ENCODE results near the gene ZSCAN25.
A peak's percentile ranks its signal among the peaks of the same experiment; 100 is the strongest.
"Not testable (repeated sequence)": the region's sequence is repeated elsewhere in the genome, so short reads cannot be mapped to it uniquely, and the experiment has no call there.

The ZSCAN25 gene

DNA sequence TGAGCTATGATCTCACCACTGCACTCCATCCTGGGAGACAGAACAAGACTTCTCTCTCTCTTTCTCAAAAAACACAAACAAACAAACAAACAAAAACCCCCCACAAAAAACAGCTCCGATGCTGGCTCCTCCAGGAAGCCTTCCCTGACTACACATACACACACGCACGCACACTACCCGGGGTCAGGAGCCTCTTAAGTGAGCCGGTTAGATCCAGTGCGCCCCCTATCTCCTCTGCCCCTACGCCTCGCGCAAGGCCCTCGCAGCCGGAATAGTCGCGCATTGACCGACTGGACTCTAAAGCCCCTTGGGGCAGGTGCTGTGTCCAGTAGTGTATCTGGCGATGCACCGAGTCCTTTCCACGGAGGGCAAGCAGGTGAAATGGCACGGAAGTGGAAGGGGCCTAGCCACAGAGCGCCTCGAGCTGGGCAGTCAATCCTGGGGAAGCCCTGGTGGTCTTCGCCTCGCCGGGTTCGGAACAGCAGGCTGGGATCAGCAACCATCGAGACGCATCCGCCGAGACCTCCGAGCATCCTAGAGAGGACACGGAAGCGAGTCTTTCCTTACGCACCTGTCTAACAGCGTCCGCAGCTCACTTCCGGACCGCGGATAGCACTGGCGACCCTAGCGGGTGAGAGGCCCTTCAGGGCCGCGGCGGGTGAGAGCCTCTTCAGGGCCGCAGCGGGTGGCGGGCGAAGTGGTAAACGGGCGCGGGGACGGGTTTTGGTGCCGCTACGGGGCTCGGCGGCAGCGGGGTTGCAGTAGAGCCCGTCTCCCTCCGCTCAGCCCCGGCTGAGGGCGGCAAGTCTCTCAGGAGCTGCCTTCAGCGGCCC lies at the start of gene ZSCAN25:
Gene ZSCAN25 (plus strand): TSS at position 588 of the 833 bp plus-strand sequence. CDS start 2,661 bp downstream, outside the sequence.
- DNase-seq: peak; percentile 97

DNA sequence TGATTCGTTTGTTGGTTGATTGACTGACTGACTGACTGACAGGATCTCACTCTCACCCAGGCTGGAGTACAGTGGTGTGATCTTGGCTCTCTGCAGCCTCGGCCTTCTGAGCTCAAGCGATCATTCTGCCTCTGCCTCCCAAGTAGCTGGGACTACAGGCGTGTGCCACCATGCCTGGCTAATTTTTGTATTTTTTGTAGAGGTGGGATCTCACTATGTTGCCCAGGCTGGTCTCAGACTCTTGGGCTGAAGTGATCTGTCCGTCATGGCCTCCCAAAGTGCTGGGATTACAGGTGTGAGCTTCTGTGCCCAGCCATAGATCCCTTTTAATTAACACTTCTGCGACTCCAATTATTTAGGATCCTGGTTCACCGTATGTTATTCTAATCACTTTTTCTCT lies 48.0 kb upstream of the ZSCAN25 start:
- not testable (repeated sequence) for DNase-seq

DNA sequence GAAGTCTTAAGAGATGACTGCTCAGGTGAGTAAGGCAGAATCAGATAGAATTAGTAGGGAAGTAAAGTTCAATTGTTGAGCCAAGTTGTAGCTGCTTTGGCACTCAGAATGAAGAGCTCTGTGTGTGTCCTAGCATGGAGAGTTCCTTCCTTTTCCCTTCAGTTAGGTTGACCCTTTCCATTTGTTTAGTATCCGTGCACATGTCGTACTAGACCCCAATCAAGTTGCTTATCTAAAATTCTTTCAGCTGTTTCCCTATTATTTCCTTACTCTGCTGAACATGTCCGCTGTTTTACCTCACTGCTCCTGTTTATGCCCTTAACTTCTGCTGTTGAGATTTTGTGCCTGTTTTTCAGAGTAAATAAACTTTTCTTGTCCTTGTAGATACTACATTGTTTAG lies 45.0 kb upstream of the ZSCAN25 start:
- DNase-seq: no peak

DNA sequence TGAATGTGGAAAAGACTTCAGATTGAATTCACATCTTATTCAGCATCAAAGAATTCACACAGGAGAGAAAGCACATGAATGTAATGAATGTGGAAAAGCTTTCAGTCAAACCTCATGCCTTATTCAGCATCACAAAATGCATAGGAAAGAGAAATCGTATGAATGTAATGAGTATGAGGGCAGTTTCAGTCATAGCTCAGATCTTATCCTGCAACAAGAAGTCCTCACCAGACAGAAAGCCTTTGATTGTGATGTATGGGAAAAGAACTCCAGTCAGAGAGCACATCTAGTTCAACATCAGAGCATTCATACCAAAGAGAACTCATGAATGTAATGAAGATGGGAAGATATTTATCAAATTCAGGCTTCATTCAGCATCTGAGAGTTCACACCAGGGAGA lies 43.5 kb upstream of the ZSCAN25 start:
- no peak for DNase-seq

DNA sequence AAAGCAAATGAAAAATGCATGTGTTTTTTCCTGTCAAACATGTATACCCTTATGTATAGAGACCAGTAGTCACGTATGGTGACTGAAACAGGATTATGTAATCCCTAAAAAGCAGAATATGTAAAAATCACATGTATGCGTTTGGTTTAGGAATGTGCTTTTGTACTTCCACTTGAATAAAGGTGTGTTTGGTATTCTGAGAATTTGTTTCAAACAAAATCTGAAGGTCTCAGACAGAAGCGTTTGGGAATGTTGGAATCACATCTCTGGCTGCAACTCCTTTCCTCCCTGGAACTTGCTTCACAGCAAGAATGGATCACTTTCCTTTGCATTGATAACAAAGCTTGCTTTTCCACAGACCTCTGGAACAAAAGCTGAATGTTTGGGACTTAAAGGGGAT lies 40.5 kb upstream of the ZSCAN25 start:
- DNase-seq: no peak

DNA sequence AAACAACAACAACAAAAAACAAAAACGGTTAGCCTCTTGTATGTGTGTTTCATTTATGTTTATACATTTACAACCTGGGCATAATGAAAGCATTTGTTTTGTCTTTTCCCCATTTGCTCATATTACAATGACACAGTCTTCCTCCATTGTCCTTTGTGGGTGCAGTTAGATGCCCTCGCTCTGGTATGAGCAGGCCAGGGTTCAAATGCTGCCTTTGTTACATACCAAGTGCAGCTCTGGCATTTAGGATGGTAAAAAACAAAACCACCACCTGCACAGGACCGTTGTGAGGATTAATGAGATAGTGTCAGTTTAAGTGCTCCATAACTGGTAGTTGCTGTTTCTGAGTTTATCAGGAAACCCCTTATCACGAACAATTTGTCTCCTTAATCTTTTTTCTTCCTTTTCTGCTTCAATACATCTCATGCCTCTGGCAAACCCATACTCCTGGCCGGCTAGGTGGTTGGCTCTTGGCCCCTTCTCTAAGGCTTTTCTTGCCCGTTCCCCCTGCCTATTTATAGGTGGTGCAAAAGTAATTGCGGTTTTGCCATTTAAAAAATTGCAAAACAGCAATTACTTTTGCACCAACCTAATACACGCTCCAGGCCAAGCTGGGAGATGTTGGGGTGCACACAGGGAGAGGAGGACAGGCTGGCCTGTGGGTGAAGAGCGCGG lies 37.3 kb upstream of the ZSCAN25 start:
- DNase-seq: peak; percentile 17

DNA sequence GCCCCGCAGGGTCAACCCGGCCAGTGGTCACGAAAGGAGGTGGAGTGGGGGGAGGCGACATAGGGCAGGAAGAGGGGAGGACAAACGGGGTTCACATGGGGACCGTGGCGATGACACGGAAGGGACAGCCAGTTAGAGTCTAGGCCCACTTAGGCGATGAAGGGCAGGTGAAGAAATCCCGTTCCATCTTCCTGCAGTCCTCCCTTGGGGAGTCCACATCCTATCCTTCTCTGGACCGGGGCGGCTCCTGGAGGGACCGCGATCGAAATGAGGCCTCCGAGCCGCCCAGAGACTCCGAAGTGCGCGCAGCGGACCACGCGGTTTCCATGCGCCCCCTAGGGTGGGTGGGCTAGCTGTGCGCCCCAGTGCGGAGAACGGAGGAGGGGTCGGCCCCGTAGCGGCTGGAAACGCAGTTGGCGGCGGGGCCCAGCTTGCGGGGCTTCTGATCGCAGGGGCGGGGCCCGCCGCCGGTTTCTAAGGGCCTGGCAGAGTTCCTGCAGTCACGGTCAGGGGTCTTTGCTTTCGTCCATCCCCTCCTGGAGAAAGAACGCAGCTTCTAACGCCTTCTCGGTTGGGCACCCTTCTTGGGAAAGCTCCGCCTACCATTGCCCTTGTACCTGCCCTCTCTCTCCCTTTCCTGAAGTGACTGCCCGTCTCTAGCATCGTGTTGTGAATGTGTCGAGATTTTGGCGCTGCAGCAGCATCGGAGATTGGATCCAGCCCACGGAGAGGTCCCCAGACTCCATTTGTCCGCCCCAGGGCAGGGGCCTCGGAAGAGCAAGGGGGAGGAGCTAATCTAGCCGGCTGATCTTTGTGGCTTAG lies 36.6 kb upstream of the ZSCAN25 start:
- peak; percentile 80 for DNase-seq

DNA sequence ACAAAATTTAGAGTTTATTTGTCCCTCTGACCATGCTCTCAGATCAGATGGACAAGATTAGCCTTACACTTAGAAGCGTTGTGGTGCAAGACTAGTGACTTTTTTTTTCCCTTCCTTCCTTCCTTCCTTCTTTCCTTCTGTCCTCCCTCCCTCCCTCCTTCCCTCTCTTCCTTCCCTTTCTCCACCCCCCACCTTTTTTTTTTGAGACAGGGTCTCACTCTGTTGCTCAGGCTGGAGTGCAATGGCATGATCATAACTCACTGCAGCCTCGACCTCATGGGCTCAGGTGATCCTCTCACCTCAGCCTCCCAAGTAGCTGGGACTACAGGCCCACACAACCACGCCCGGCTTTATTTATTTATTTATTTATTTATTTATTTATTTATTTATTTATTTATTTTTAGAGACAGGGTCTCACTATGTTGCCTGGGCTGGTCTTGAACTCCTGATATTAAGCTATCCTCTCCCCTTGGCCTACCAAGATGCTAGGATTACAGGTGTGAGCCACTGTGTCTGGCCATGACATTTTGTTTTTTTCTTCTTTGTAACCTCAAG lies 35.9 kb upstream of the ZSCAN25 start:
- DNase-seq: not testable (repeated sequence)

DNA sequence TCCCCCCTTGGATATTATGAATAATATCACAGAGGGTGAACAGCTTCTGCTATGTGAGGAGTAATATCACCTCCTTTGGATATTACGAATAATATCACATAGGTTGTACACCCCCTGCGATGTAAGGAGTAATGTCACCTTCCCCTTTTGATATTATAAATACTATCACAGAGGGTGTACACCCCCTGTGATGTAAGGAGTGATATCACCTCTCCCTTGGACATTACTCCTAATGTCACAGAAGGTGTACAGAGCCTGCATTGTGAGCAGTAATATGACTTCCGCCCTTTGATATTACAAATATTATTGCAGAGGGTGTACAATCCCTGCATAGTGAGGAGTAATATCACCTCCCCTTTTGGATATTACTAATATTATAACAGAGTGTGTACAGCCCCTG lies 27.9 kb upstream of the ZSCAN25 start:
- DNase-seq: no peak

DNA sequence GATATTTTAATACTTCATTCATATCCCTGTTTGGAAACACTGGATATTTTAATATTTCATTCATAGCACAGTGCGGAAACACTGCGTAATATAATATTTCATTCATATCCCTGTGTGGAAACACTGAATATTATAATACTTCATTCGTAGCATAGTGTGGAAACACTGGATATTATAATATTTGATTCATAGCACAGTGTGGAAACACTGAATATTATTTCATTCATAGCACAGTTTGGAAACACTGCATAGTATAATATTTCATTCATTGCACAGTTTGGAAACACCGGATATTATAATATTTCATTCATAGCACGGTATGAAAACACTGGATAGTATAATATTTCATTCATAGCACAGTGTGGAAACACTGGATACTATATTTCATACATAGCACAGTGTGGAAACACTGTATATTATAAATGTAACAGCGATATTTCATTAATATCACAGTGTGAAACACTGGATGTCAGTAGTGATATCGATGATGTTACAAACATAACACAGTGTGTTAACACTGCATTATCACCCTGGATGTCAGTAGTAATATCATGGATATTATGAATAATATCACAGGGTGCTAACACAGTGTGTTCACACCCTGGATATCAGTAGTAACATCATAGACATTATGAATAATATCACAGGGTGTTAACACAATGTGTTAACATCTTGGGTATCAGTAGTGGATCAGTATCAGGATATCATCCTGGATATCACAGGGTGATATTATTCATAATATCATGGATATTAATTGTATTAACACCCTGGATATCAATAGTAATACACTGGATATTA lies 21.6 kb upstream of the ZSCAN25 start:
- DNase-seq: no peak

DNA sequence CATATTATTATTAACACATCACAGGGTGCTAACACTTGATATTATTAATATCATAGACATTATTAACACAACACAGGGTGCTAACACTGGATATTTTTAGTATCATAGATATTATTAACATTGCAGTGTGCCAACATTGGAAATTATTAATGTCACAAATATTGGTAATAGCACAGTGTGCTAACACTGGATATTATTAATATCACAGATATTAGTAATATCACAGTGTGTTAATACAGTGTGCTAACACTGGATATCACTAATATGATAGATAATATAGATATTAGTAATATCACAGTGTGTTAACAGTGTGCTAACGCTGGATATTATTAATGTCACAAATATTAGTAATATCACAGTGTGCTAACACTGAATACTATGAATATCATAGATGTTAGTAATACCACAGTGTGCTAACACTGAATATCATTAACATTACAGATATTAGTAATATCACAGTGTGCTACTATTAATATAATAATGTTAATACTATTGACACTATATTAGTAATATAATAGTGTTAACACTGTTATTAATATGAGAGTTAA lies 20.3 kb upstream of the ZSCAN25 start:
- DNase-seq: no peak

DNA sequence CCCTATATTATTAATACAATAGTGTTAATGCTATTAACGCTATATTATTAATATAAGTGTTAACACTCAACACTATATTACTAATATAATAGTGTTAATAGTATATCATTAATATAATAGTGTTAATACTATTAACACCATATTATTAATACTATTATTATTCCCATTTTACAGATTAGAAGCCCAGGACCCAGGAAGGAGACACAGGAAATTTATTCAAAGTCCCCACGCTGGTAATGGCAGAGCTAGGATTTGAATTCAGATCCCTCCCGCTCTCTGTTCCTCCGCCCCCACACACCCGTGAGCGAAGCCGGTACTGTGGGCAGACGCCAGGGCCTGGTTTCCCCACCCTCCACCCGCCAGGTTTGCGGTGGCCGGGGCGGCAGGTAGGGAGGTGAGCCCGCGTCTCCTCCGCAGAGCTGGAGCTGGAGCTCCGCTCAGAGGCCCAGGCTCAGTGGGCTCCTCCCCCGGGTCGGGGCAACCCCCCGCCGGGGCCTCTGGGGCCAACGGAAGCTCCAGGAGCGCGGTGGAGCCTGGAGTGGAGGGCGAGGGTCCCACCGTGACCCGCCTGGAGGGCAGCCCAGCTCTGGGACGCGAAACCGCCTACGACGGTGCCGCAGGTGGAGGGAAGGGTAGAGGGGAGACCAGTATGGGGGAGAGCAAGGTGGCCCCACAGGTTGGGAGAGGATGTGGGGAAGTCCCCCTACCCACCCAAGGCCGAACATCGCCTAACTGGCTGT lies 18.8 kb upstream of the ZSCAN25 start, which contains the start of gene TMEM225B:
Gene TMEM225B (plus strand): TSS at position 506 of the 740 bp plus-strand sequence. CDS start 6,122 bp downstream, outside the sequence.
- no peak for DNase-seq

DNA sequence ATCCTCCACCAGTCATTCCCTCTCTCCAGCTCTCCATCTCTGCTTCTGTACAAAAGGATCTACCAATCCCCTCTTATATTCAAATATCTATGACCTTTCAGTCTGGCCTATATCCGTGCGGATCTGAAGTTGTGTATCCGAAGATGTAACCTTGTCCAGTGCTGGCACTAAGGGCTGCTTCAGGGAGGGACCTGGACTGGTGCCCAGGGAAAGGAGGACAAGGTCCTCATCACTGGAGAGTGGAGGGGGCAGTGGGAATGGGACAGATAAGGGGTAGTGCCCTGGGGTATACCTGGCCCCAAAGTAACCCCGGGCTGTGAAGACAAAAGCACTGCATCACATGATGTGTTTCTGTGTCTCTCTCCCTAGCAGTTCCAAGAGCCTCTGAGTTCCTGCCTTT lies 16.9 kb upstream of the ZSCAN25 start:
- DNase-seq: no peak

DNA sequence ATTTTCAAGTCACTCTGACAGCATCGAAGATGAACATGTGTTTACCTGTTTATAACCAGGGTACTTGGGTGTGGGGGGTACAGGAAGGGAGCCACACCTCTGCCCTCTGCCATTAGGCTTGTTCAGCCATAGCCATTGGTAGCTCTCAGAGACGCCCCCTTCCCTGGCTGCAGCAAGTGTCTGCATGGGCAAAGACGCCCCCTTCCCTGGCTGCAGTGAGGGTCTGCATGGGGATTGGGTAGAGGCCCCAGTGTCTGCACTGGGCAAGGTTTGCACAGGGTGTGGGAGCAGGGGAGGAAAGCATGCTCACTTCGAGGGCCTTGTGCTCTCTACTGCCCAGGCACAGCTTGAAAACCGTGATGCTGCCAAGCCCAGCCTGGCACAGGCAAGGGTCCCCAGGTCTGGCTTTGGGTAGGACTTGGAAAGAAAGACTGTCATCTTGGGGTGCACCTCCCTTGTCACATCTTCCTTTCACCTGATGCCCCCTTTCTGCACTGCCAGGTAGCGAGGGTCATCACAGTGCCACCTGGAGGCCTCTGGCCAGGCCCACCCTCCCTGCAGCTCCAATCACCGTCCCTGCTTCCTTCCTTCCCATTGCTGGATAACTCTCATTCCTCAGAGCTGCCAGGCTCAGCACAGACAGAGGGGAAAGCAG lies 15.0 kb upstream of the ZSCAN25 start:
- DNase-seq: no peak

DNA sequence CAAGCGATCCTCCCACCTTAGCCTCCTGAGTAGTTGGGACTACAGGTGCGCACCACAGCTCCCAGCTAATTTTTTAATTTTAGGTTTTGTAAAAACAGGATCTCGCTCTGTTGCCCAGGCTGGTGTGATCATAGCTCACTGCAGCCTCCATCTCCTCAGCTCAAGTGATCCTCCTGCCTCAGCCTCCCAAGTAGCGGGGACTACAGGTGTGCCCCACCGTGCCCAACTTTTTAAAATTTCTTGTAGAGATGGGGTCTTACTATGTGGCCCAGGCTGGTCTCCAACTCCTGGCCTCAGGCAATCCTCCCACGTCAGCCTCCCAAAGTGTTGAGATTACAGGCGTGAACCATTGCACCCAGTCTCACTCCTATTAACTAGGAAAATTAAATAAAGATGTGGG lies 11.2 kb upstream of the ZSCAN25 start:
- DNase-seq: no peak

DNA sequence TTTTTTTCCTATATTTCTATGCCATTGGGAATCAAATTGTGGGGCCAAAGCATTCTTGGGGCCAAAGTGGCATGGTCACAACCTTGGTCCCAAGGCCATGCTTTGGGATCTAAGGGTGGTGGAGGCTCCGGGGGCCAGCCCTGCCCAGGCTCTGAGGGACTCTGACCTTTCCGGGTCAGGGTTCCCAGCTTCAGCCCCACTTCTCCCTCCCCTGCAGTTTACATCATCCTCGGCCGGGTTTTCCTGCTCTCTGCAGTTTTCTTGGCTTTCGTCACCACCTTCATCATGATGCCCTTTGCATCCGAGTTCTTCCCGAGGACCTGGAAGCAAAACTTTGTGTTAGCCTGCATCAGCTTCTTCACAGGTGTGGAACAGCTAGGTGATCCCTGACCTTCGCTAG lies 10.2 kb upstream of the ZSCAN25 start:
- no peak for DNase-seq

DNA sequence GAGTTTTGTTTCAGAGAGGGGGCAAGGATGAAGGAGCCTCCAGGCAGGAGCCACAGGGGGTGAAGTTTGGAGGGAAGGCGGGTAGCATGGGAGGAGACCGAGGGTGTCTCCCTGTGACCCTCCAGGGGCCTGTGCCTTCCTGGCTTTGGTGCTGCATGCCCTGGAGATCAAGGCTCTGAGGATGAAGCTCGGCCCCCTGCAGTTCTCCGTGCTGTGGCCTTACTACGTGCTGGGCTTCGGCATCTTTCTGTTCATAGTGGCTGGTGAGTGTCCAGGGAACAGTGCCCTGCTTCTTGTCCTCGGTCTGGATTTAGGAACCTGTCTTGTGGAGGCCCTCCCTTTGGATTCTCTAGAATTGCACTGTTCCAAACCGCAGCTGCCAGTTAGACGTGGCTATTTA lies 9.2 kb upstream of the ZSCAN25 start:
- no peak for DNase-seq

DNA sequence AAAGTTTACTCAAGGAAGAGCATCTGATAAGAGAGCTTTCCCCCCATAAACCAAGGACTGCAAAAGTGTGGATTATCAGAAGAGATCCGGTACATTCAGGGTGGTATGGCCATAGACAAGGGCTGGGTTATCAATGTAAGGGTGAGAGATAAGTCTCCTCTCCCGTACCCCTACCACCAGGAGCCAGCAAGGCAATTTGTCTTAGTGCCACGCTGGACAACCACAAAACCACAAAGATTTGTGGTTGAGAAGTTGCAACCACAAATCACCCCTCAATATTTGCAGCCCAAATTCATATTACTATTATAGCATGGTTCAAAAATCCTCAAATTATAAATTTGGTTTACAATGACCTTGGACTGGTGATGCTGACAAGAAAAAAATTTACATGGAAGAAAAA lies 2.3 kb upstream of the ZSCAN25 start:
- DNase-seq: no peak

DNA sequence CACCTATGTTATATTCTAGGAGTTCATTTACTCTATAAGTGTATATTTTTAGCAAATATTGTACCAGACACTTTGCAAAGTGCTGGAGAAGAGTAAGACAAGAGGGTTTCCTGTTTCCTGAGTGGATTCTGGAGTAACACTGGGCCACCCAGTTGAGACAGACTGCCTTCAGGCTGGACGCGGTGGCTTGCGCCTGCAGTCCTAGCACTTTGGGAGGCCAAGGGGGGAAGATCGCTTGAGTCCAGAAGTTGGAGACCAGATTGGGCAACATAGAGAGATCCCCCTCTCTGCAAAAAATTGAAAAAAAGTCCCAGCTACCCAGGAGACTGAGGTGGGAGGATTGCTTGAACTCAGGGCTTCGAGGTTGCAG lies 772 bp upstream of the ZSCAN25 start:
- no peak for DNase-seq

DNA sequence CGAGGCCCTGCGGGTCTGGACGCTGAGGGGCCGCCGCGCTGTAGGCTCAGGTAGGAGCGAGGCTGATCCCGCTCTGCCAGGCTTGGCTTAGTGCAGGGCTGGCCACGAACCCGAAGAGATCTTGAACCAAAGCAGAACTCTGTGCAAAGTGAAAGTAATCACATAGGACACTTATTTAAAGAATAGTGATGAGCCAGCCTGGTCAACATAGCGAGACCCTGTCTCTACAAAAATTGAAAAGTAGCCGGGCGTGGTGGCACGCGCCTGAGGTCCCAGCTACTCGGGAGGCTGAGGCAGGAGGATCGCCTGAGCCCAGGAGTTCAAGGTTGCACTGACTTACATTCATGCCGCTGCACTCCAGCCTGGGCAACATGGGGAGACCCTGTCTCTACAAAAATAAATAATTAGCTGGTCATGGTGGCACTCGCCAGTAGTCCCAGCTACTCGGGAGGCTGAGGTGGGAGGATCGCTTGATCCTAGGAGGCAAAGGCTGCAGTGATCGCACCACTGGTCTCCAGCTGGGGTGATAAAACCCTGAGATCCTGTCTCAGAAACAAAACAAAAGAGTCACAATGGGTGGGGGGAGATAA lies 541 bp downstream of the ZSCAN25 start:
- no peak for DNase-seq
